Ecto neural progenitor cell (in vitro differentiated cells): ENCODE data around the gene GALM.
"Not testable (repeated sequence)": the region's sequence is repeated elsewhere in the genome, so short reads cannot be mapped to it uniquely, and the experiment has no call there.

Experiments used
- DNase-seq: peaks from one replicate; pipeline ENCODE4 v3.0.0-alpha.2; 2018; ENCODE audit warnings: low spot score

The GALM gene

DNA sequence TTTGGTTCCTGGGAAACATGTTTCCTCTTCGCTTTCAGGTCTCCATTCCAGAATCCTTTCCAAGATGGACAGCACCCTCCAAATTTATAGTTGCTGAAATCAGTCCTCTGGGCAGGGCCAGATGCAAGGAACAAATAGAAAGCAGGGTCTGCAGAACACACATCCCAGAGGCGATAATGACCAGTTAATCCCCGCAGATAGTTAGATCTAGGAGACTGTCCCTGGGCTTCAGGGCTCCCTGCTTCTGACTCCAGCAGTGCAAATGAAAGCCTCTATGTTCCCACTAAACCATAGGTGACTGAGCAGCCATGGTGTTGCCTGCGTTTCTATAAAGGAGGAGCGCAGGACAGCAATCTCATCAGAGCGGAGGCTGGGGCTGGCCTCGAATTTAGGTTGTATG lies 46.5 kb downstream of the GALM start:
- no peak for DNase-seq

DNA sequence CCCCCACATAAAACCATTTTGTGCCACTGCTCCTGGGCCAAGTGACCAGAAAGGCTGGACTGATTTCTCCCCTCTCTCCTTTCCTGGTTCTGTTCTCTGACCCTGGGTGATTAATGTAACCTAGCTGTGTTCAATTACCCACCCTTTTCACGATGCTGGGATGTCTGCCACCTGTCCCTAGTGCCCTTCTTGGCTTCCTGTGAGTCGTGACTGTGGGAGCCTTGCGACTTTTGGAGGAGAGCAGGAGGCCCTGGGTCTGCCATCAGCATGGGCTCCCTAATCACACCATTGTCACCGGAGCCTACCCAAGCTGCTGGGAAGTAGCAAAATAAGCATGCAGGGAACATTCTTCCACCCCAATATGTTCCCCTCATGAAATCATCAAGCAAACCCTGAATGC lies 47.0 kb downstream of the GALM start:
- DNase-seq, result no peak

DNA sequence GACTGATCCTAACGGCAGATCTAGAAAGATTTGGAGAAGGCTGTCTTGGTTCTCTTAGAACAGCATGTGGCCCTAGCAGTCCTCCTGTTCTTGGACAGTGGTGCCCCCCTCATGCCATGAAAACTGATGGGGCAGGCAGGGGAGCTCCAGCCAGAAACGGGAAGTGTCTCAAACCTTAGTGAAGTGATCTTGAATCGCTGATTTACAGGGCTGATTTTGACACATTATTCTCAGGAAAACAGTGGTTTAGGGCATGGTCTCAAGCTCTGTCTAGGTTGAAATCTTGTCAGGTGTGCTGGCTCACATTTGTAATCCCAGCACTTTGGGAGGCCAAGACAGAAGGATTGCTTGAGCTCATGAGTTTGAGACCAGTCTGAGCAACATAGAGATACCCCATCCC lies 47.4 kb downstream of the GALM start:
- DNase-seq, result no peak

DNA sequence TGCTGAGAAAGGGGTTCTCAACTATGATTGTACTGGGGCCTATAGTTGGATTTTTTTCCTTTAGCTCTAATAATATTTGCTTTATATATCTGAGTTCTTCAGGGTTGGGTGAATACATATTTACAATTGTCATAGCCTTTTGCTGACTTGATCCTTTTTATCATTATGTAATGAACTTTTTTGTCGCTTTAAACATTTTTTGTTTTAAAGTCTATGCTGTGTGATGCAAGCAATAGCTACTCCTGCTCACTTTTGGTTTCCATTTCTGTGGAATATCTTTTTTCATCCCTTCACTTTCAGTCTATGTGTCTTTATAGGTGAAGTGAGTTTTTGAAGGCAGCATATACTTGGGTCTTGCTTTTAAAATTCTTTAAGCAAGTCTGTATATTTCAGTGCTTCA lies 49.0 kb downstream of the GALM start:
- DNase-seq, result not testable (repeated sequence)

DNA sequence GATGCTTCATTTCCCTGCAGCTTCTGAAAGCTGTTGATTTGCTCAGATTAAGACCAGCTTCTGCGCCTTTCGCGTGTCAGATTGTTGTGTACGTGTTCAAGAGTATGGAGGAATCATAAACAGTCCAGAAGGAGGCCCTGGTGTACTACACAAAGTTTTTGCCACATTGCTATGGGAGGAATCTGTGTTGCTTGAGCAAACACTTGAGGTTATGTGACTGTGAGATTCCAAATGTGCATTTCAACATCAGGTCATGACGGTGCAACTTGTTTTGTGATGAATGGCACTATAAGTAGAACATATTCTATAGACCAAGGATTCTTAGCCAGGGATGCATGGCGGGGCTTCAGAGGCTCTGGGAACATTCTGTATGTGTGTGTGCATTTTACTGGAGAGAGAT lies 50.3 kb downstream of the GALM start:
- DNase-seq, result no peak

DNA sequence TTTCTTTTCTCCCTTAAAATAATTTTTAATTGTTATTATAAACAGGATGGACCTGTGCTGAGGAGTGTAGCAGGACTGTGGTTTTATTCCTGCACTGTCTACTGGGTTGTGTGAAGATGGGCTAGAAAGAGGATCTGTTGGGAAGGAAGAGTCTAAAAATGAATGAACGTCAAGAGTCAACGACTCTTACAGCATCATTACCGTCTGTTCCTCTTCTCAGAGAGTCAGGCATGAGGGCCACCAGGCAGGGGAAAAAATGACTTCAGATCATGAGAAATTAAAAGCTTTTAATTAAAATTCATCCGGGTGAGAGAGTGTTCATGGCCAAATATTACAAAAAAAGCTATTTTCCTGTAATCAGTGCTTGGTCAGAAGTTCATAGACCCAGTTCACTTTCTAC lies 52.7 kb downstream of the GALM start:
- DNase-seq, result no peak

DNA sequence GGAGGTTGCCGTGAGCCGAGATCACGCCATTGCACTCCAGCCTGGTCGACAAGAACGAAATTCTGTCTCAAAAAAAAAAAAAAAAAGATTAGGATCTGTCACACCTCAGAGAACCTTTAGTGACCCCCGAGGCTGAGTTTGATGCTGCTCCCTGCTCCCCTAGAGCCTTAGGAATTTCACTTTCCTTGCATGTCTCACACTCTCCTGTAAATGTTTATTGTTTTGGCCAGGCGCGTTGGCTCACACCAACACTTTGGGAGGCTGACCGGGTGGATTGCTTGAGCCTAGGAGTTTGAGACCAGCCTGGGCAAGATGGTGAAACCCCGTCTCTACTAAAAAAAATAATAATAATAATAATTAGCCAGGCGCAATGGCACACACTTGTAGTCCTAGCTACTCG lies 53.8 kb downstream of the GALM start:
- DNase-seq, result no peak

DNA sequence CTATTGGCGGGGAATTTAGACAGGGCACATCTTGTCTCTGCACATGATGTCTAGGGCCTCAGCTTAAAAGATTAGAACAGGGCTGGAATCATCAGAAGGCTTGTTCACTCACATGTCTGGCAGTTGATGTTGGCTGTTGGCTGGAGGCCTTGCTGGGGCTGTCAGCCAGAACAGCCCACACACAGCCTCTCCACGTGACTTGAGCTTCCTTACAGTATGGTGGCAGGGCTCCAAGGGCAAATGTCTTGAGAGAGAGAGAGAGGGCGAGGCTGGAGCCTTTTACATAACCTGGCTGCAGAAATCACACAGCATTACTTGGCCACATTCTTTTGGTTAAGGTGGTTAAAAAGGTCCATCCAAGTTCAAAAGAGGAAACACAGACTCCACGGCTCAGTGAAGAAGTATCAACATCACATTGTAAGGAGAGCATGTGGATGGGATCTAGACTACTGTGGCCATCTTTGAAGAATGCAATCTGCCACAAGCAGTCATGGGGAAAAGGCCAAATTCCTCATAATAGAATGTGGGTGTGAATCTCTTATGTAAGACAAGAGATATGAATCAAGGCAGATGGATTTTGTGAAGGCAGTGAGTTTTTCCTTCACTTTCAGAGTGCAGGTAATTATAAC lies 54.8 kb downstream of the GALM start:
- no peak for DNase-seq

DNA sequence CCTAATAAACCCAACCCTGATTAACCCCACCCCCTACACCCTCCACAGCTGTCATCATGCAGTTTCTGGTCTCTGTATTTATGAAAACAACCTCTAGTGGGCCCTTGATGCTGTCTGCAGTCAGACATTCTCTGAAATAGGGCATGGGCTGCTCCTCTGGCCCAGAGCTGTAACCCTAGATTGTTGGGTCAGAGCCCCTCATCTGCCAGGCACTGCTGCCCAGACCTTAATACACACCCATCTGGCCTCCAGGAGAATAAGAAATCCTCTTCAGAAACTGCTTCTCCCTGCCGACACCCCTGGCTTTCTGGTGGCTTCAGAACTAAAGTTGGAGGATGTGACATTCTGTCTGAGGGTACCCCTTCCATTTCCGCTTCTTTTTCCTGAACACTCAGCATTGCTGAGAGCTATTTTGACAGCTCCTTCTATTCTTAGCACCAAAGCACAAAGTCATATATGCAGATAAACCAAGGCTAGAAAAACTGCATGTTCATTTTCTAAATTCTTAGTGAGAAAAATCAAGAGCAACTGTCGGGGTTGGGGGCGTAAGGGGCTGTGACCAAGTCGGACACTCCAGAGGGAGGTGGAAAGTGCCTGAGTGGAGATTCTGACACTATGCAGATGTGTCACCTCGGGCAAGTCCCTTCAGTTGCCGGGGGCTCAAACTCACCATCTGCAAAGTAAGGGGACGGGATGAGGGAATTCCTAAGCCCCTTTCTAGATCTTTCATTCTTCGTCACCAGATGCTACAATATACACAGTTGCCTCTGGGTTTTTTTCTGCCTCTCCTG lies 56.6 kb downstream of the GALM start:
- no peak for DNase-seq

DNA sequence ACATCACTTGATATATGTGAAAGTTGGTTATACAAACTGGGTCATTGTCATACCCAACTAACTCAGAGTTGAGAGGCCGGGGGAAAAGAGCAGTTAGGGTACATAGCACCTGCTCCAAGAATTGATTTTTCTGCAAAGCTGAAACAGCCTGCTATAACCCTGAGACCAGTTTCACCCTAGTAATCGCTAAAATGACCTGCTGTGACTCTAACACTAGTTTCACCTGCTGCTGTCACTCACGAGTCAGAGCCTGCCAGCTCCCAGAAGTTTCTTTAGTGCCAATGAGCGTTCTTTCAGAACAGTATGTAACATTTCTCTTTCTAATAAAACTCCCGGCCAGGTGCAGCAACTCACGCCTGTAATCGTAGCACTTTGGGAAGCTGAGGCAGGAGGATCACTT lies 57.3 kb downstream of the GALM start:
- DNase-seq, result no peak

DNA sequence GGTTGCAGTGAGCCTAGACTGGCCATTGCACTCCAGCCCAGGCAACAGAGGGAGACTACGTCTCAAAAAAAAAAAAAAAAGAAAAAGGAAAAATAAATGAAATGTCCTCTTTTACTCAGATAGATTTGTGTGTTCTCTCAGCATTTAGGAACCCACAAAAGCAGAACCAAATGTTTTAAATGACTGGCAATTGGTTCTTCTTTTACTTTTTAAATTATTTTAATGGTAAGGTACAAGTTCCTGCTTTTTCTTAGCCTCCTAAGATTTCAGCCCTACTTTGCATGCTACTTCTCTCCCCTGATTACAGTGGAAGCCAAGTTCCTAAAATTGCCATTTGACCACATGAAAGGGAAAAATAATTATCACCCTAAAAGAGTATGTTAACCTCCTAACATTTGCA lies 61.7 kb downstream of the GALM start:
- DNase-seq, result no peak

DNA sequence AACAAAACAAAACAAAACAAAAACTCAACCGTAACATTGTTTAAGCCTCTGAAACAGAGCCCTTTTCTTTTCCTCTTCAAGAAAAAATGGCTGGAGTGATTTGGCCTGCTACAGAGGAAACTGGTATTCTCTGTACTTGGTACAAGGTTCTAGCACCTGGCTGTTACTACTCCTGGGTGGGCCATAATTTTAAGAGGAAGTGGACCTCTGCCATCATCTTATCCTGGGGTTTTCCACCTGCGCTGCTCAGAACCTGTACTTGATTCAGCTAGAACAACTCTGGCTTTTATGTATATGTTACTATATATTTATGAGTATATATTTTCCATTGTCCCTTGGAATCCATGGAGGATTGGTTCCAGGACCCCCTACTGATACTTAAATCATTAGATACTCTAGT lies 62.8 kb downstream of the GALM start:
- DNase-seq, result no peak

DNA sequence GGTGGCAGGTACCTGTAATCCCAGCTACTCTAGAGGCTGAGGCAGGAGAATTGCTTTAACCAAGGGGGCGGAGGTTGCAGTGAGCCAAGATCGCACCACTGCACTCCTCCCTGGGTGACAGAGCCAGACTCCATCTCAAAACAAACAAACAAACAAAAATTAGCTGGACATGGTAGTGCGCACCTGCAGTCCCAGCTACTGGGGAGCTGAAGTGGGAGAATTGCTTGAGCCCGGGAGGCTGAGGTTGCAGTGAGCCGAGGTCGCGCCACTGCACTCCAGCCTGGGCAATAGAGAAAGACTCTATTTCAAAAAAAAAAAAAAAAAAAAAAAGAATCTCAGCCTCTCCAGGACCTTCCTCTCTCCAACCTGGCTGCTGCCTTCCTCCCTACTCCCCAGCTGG lies 65.2 kb downstream of the GALM start:
- no peak for DNase-seq

DNA sequence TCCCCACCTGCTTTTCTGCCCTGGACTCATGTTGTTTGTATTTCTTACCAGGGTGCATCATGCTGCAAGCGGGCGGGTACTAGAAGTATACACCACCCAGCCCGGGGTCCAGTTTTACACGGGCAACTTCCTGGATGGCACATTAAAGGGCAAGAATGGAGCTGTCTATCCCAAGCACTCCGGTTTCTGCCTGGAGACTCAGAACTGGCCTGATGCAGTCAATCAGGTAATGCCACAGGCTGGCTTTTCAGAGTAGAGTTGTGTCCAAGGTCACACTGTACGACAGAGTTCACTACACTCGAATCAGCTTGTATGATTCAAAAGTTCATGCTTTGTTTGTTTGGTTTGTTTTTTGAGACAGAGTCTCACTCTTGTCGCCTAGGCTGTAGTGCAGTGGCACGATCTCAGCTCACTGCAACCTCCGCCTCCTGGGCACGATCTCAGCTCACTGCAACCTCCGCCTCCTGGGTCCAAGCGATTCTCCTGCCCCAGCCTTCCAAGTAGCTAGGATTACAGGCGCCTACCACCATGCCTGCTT lies 65.8 kb downstream of the GALM start:
- no peak for DNase-seq

DNA sequence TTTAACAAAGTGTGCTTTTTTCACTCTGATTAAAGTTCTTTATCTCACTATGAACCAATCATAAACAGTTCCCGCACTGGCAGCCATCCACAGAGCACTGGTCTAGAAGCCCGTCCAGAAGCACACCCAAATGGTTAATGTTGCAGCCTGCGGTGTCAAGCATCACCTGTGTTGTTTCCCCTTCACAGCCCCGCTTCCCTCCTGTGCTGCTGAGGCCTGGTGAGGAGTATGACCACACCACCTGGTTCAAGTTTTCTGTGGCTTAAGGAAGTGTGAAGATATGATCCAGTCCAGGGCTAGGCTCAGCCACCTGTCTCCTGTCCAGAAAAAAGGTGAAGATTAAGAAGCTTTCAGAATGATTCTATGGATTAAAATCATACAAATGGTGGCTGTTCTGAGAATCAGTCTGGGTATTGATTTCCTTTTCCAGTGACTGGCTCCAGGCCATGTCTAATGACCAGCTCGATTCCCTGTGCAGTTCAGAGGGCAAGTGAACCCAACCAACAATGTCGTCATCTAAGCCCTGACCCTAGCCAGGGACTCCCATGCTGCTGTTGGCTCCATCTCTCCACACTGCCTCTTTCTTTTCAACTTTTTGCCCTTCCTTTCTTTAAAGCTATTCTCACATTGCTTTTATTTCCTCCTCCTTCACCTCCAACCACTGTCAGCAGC lies 67.5 kb downstream of the GALM start:
- DNase-seq, result no peak

DNA sequence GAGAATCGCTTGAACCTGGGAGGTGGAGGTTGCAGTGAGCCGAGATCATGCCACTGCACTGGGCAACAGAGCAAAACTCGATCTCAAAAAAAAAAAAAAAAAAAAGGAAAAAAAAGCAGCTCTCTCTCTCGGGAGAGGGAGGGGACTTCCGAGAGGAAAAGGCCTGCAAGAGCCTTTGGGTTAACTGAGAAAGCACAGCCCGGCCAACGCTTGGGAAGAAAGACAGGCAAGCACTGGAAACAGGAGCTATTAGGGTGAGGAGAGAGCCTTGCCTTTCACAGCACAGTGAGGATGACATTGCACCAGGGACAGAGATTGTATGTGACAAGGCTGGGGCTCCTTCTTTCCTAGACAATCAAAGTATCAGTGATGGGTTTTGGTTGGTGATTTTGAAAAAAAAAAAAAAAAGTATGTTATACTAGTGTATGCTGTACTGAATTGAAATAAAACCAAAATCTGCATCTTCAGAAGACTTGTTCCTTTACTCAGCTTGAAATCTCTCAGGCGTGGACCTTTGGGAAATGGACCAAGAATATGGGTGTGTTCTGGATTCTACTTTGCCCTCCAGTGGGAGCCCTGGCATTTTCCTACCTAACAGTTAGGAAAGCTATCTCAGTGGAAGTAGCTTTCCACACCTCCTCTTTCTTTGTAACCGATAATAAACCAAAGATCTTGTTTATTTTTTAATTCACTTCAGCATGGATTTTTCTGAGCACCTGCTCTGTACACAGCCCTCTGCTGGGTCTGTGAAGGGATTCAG lies 68.6 kb downstream of the GALM start:
- no peak for DNase-seq

DNA sequence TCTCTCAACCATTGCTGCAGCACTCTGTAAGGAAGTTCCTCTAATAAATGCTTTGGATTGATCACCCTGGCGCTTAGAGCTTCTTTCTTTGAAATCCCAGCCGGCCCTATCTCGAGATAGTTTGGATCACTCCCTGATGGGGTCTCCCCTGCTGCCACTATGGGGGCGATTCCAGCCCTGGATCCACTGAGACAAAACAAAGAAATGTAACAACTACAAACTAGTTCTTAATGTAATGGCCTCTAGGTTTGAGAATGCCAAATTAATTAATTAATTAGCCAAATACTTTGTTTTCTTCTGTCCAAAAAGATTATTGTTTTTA lies 70.0 kb downstream of the GALM start:
- DNase-seq, result no peak

DNA sequence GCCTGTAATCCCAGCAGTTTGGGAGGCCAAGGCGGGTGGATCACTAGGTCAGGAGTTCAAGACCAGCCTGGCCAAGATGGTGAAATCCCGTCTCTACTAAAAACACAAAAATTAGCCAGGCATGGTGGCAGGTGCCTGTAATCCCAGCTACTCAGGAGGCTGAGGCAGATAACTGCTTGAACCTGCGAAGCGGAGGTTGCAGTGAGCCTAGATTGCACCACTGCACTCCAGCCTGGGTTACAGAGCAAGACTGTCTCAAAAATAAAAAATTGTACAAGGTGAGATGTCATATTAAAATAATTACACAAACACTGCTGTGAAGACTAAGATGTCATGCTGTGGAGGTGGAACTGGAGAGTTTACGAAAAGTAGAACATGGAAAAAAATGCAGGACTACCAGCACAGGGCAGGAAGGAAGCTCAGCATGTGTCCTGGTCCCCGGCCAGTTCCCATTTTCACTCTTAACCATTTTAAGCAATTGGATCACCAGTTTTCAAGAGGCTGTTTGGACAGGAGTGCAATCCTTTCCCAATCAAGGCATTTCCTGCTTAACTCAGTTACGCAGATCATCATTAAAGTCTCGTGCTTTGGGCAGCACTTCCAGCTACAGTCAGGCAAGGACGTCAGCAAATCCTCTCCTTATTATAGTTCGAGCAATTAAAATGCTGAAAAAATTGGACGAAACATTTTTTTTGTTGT lies 71.2 kb downstream of the GALM start:
- DNase-seq, result not testable (repeated sequence)

DNA sequence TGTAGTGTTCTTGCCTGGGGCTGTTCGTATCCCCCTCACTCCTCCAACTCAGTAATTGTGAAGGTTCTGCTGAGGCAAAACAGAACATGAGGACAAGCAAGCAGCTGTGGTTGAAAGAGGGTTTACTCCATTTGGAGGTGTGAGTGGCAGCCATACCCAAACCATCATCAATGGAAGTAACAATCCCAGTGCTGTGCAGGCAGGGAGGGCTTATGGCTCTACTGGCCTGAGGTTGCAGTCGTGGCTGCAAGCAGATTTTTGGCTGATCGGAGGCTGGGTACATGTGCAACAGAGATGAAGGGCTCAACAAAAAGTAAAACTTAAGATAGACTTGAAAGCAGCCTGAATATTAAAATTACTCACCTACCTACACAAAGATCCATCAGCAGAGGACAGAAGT lies 72.0 kb downstream of the GALM start:
- no peak for DNase-seq

DNA sequence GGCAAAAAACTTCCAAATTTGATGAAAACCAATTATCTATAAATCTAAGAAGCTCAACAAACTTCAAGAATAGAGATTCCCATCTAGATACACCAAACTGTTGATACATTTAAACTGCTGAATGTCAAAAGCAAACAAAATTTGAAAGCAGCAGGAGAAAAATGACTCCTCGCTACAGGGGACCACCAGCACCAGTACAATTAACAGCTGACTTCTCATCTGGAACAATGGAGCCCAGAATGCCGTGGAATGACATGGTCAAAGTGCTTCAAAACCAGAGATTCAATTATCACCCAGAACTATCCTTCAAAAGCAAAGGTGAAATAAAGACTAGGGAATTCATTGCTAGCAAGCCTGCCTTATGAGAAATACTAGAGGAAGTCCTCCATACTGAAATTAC lies 73.6 kb downstream of the GALM start:
- DNase-seq, result no peak

DNA sequence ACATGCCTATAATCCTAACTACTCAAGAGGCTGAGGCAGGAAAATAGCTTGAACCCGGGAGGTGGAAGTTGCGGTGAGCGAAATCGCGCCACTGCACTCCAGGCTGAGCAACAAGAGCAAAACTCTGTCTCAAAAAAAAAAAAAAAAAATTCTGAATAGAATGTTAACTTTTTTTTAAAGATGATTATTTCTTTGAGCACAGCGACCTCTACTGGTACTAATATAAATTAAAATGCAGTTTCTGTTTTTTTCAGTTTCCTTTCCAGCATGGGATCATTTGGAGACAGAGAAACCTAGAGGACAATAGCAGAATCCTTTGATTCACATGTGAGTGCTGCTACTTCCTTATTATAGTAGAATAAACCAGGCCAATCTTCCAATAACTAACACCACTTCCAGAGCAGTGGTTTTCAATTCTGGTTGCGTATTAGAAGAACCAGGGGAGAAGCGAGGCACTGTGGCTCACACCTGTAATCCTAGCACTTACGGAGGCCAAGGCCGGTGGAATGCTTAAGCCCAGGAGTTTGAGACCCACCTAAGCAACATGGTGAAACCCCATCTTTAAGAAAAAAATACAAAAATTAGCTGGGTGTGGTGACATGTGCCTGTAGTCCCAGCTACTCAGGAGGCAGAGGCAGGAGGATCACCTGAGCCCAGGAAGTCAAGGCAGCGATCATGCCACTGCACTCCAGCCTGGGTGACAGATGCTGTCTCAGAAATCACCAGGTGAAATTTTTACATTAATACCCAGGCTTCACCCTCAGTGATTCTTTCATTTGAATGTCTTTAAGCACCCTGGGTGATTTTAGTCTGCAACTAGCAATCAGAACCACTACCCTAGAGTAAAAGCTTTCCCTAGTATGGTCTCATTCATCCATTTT lies 75.2 kb downstream of the GALM start:
- no peak for DNase-seq
